CD1c-positive myeloid dendritic cell (primary cell): ENCODE measurements around the gene MCRIP1.

ENCODE experiments used
- DNase-seq: peaks from one replicate; pipeline ENCODE4 v3.0.0-alpha.2; 2016; ENCODE audit errors: extremely low spot score

MCRIP1 gene

GRCh38 chr17:81819708-81820107, 13.4 kb downstream of the MCRIP1 start:
- no peak for DNase-seq

- no peak for DNase-seq
These were observed 15.3 kb downstream of the MCRIP1 start for GRCh38 chr17:81817758-81818147.

GRCh38 chr17:81815646-81815986, 17.5 kb downstream of the MCRIP1 start:
- no peak for DNase-seq

- DNase-seq = no peak
These were observed 18.1 kb downstream of the MCRIP1 start for GRCh38 chr17:81814748-81815645.

- no peak for DNase-seq
These were observed 19.0 kb downstream of the MCRIP1 start for GRCh38 chr17:81813861-81814683.

GRCh38 chr17:81813371-81813684, 19.8 kb downstream of the MCRIP1 start:
- no peak for DNase-seq

GRCh38 chr17:81812571-81813370, 20.3 kb downstream of the MCRIP1 start:
- DNase-seq = no peak

- no peak for DNase-seq
These were observed 21.2 kb downstream of the MCRIP1 start for GRCh38 chr17:81811705-81812570.

- DNase-seq = no peak
These were observed 22.0 kb downstream of the MCRIP1 start for GRCh38 chr17:81810892-81811704.

GRCh38 chr17:81810476-81810875, 22.6 kb downstream of the MCRIP1 start:
- no peak for DNase-seq

GRCh38 chr17:81809556-81809998, 23.5 kb downstream of the MCRIP1 start:
- DNase-seq = no peak

GRCh38 chr17:81808778-81809555, 24.1 kb downstream of the MCRIP1 start:
- DNase-seq = no peak

- DNase-seq = no peak
These were observed 25.3 kb downstream of the MCRIP1 start for GRCh38 chr17:81807839-81808238.

- DNase-seq = no peak
These were observed 25.8 kb downstream of the MCRIP1 start for GRCh38 chr17:81807210-81807719.

- no peak for DNase-seq
These were observed 26.5 kb downstream of the MCRIP1 start for GRCh38 chr17:81806461-81807209.

GRCh38 chr17:81805707-81806460, 27.2 kb downstream of the MCRIP1 start:
- DNase-seq = no peak

- DNase-seq = no peak
These were observed 28.3 kb downstream of the MCRIP1 start for GRCh38 chr17:81804559-81805399.
